G401.6 (cell line): ENCODE results near the gene CCR2.
A peak's percentile ranks its signal among the peaks of the same experiment; 100 is the strongest.

ENCODE experiments used
- FAIRE-seq: peaks from 2 replicates; lab custom pipeline; 2012; peaks lifted over from hg19 to GRCh38; lab: Jason Lieb, UNC

CCR2 gene

GRCh38 chr3:46354984-46355383, 1.1 kb downstream of the CCR2 start:
- FAIRE-seq: no peak

DNA sequence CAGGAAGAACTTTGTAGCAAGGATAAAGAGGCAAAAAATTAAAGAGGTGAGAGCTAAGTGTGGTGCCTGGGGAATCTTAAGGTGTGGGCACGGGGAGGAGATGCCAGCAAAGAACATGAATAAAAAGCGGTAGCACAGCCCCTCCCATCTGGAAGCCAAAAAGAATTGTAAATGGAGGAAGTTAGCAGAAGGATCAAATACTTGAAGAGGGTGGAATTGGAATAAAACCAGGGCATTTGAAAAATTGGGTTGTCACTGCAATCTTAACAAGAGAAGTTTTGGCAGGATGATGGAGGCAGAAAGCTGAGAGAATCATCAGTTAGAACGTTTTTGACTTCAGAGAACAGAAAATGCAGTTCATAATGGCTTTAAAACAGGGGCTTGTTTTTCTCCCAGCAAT, 2.4 kb downstream of the CCR2 start:
- FAIRE-seq: no peak

DNA sequence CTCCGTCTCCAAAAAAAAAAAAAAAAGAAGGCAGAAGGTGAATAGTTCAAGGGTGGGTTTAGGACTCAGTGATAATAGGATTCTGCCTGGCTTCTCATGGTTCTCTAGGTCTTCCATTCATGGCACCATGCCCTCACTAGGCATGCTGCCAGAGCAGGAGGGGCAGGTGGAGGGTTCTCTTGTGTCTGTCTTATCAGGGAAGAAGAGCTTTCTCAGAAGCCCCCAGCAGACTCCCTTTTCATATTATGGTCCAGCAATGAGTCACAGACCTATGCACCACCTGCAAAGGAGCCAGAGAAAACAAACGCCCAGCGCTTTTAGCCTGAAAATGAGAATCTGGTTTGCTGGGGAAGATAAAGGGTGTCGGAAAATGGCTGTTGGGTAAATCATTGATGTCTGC, 3.0 kb downstream of the CCR2 start:
- no peak for FAIRE-seq

DNA sequence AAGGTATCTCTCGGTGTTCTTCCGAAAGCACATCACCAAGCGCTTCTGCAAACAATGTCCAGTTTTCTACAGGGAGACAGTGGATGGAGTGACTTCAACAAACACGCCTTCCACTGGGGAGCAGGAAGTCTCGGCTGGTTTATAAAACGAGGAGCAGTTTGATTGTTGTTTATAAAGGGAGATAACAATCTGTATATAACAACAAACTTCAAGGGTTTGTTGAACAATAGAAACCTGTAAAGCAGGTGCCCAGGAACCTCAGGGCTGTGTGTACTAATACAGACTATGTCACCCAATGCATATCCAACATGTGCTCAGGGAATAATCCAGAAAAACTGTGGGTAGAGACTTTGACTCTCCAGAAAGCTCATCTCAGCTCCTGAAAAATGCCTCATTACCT, 4.6 kb downstream of the CCR2 start:
- FAIRE-seq: no peak

DNA sequence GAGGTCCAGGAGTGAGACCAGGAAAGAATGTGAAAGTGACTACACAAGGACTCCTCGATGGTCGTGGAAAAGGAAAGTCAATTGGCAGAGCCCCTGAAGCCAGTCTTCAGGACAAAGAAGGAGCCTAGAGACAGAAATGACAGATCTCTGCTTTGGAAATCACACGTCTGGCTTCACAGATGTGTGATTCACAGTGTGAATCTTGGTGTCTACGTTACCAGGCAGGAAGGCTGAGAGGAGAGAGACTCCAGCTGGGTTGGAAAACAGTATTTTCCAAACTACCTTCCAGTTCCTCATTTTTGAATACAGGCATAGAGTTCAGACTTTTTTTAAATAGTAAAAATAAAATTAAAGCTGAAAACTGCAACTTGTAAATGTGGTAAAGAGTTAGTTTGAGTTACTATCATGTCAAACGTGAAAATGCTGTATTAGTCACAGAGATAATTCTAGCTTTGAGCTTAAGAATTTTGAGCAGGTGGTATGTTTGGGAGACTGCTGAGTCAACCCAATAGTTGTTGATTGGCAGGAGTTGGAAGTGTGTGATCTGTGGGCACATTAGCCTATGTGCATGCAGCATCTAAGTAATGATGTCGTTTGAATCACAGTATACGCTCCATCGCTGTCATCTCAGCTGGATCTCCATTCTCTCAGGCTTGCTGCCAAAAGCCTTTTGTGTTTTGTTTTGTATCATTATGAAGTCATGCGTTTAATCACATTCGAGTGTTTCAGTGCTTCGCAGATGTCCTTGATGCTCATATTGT, 6.0 kb downstream of the CCR2 start:
- no peak for FAIRE-seq

DNA sequence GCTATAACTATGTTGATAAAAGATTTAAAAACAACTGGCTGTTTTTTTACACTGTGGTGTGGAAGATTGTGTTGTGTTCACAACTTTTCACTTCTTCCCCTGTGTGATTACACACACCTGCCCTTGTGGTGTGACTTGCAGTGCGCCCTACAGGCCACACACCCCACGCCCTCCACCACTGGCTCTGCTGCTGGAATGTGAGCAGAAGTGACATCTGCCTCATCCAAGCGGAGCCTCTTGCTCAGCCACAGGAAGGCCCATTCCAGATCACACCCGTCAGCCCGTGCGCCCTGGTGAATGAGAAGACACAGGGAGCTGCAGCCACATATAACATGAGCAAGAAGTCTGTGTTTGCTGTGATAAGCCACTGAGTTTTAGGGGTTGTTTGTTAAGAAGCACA, 7.0 kb downstream of the CCR2 start:
- no peak for FAIRE-seq

DNA sequence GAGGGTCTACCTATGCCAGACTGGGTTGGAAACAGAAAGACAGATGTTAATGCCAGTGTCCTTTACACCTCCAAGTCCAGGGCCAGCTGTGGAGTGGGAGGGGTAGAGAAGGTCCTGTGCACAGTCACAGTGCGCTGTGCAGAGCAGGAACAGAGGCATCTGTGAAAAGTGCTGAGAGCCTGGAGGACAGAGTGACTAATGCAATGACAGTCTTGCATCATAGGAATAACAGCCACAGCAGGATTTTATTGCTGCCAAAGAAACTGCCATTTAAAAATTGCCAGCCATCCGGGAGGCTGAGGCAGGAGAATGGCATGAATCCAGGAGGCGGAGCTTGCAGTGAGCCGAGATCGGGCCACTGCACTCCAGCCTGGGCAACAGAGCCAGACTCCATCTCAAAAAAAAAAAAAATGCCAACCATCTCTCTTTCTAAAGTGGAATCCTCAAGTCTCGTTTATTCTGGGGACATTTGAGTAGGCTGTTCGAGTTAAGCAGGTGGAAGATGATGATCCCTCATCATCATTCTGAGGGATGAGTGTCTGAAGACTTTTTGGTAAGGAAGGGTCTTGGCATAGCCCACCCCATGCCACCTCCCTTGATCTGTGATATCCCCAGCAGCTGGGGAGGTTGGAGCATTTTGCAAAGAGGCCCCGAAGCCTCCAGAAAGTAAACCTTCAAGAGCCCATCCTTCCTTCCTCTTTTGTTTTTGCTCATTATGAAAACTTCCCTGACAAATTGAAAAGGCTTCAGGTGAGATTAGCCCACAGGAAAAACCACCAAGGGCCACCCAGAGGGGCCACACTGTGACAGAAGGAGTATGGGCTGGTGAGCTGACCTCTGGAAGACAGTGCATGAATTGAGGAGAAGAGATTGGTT, 7.7 kb downstream of the CCR2 start:
- FAIRE-seq: no peak

- no peak for FAIRE-seq
Measured at GRCh38 chr3:46365041-46365440, 11.1 kb downstream of the CCR2 start.

DNA sequence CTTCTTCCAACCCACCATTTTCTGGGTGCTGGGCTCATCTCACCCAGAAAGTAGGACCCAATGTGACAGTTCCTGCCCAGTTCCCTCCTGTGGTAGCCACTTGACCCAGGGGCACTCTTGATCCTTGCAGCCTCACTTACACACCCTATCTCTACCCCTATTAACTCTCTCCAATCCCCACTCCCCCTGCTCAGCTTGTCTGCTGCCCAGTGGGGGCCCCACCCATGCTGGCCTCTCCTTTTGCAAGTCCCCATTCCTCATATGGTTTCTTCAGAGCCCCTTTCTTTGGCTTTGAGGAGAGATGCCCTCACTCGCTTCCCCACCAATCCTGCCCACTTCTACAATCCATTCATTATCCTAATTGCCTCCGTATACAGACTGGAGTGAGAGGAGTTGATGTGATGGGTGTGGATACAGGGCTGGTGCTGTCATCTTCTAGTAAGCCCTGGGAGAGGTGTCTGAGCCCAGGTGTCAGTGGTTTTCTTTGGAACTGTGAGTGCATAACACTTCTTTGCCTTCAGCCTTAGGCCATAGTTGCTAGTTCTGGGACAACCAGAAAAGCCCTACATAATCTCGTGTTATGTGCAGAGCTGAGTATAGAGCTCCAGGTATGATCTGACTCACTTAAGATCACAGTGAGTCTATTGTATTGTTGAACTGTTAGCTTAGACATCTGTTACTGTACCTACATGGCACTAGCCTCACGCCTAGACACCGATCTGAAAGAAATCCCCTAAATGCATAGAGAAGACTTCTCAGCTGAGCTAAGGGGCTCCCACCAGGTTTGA, 12.0 kb downstream of the CCR2 start:
- no peak for FAIRE-seq

DNA sequence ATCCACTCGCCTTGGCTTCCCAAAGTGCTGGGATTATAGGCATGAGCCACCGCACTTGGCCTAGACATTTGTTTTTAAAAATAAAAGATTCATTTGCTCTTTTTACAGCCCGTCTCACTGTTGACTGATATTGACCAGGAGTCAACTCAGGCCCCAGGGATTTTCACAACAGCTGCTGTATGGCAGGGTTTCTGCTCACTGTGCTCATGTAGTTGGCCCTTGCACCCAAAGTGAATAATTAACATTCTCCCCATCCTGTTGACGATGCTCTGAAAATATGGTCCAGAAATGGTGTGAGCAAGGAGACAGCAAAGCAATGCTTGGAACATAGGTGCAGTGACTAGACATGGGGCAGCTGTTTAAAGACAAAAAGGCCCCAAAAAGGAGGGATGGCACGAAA, 13.9 kb downstream of the CCR2 start:
- FAIRE-seq: no peak

DNA sequence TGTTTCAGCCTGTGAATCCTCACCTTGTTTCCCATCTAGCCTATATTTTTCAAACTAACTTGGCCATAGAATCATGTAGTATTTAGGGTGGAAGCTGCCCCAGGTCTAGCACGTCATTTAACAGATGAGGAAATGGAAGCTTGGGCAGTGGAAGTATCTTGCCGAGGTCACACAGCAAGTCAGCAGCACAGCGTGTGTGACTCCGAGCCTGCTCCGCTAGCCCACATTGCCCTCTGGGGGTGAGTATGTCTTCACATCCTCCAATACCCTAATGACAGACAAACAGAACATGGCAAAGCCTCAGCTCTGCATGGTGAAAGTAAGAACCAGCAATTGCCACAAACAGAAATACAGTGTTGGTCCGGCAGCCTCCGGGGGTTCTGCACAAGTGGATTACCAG, 14.7 kb downstream of the CCR2 start:
- no peak for FAIRE-seq

- no peak for FAIRE-seq
Measured at GRCh38 chr3:46369151-46369550, 15.2 kb downstream of the CCR2 start.

- FAIRE-seq: no peak
Measured at GRCh38 chr3:46369675-46370132, 15.8 kb downstream of the CCR2 start.

GRCh38 chr3:46370839-46371518, 17.1 kb downstream of the CCR2 start, which contains the start of gene CCR5:
TSS of gene CCR5 (plus strand) at chr3:46370946. CDS start at chr3:46372903, 1,957 bp downstream.
- FAIRE-seq: no peak

DNA sequence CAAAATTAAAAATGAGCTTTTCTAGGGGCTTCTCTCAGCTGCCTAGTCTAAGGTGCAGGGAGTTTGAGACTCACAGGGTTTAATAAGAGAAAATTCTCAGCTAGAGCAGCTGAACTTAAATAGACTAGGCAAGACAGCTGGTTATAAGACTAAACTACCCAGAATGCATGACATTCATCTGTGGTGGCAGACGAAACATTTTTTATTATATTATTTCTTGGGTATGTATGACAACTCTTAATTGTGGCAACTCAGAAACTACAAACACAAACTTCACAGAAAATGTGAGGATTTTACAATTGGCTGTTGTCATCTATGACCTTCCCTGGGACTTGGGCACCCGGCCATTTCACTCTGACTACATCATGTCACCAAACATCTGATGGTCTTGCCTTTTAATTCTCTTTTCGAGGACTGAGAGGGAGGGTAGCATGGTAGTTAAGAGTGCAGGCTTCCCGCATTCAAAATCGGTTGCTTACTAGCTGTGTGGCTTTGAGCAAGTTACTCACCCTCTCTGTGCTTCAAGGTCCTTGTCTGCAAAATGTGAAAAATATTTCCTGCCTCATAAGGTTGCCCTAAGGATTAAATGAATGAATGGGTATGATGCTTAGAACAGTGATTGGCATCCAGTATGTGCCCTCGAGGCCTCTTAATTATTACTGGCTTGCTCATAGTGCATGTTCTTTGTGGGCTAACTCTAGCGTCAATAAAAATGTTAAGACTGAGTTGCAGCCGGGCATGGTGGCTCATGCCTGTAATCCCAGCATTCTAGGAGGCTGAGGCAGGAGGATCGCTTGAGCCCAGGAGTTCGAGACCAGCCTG, 17.8 kb downstream of the CCR2 start:
- FAIRE-seq: no peak

- peak; percentile 69 for FAIRE-seq
Measured at GRCh38 chr3:46372492-46373359, 18.8 kb downstream of the CCR2 start.

GRCh38 chr3:46374755-46375154, 20.8 kb downstream of the CCR2 start:
- no peak for FAIRE-seq

DNA sequence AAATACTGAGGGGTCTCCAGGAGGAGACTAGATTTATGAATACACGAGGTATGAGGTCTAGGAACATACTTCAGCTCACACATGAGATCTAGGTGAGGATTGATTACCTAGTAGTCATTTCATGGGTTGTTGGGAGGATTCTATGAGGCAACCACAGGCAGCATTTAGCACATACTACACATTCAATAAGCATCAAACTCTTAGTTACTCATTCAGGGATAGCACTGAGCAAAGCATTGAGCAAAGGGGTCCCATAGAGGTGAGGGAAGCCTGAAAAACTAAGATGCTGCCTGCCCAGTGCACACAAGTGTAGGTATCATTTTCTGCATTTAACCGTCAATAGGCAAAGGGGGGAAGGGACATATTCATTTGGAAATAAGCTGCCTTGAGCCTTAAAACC, 21.3 kb downstream of the CCR2 start:
- no peak for FAIRE-seq

GRCh38 chr3:46375814-46376213, 21.9 kb downstream of the CCR2 start:
- FAIRE-seq: no peak

DNA sequence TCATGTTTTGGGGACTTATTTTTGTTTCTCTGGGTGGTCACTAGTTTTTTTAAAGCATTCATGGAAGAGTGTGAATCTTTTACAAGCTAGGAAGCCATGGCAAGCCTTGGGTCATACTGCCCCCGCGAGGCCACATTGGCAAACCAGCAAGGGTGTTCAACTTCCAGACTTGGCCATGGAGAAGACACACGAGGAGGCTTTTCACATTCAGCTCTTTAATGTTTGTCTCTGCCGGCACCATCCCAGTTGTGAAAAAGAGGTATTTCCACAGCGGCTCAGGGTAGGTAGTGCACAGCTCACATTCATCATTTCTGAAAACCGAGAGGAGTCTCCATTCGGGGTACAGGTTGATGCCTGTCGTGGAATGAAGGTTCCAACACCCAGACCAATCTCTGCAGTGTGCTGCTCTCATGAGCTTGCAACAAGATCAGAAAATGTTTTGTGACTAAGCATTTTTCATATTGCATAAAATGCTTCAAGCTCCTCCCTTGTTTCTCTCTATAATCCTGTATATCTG, 24.6 kb downstream of the CCR2 start:
- FAIRE-seq: peak; percentile 77
